Testis (tissue), 2 donors: ENCODE measurements around the gene HFM1.

ENCODE experiments used
- CTCF ChIP-seq, 3 experiments: fragments of 450-650 bp in 2 of 3; fragments of 200-600 bp in 1 of 3; sonication (generic) in 1 of 3; IDR thresholded peaks; one replicate each; pipeline ENCODE4 v1.5.1; 2016 to 2019; ENCODE audit warnings: antibody characterized with exemption in 3 of 3, mild to moderate bottlenecking in 2 of 3, moderate library complexity in 1 of 3
- POLR2A ChIP-seq: fragments of 450-650 bp; IDR thresholded peaks from one replicate; pipeline ENCODE4 v1.6.1; 2017; ENCODE audit warnings: antibody characterized with exemption, mild to moderate bottlenecking, moderate library complexity

- TF ChIP-seq CTCF (IDR thresholded peaks at IDR 0.05) (no peak), POLR2A (no peak)
These were observed 90.0 kb downstream of the HFM1 start for GRCh38 chr1:91314643-91315042.
